ENCODE results near the gene ZBTB7A.

GRCh38 chr19:4043966-4044715 is 22.6 kb downstream of the ZBTB7A start:
- TF ChIP-seq EZH2 (IDR thresholded peaks at IDR 0.05; ENCODE audit: insufficient read depth, poor library complexity, severe bottlenecking): no peak
- TF ChIP-seq EZH2phosphoT487 (IDR thresholded peaks at IDR 0.05; ENCODE audit: insufficient read depth, low read depth): no peak
